ENCODE results near the gene SELENOV. TPM values are rescaled to one million over a fixed set of nuclear protein-coding genes. Genes with fewer than 3 reads are reported as not detected.
A peak's percentile ranks its signal among the peaks of the same experiment; 100 is the strongest.

Gene SELENOV
- polyA plus RNA-seq, 3 donors = not detected

DNA sequence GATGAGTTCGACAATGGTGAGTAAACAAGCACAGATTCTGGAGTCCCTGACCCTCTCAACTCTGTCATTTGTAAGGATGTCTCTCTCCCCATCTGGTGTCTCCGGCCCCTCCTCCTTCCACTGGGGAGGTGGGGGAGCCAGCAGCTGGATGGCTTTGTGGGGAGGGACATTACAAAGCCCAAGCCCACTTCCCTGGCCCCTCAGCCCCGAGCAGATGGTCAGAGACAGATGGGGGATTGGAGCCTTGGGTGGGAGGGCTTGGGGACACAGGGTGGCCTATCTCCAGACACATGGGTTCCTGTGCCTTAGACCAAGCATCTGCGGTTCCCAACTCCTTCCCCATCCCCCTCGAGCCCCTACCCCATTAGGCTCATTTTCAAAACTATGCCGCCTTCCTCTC, 31.8 kb upstream of the SELENOV start:
- intact Hi-C loops (cut with micrococcal nuclease) = loop anchor here in 1 of 2 donors (5.0 kb wide), 1 partner anchor 49 kb away; the partner anchor contains the start of gene EID2B
- Mint-ChIP-seq H3K4me3 (no peak overlapping the region), H3K9me3 (no peaks in the 10 kb centered on the region), H3K36me3 (peaks cover 35 to 45% of the 10 kb centered on the region in 2 donors), H3K4me1 (peaks cover 22% of the 10 kb centered on the region), H3K27ac (no peak overlapping the region), H3K27me3 (ENCODE audit: low read depth in 3 of 3) (peaks cover 0 to 2% (median 0%) of the 10 kb centered on the region in 3 donors)
- Histone ChIP-seq H3K27me3 (ENCODE audit: control insufficient read depth in 2 of 2, insufficient read depth in 2 of 2, low read length in 2 of 2) (no peaks in the 10 kb centered on the region), H3K9me3 (replicated peaks in 1 of 2; ENCODE audit: control insufficient read depth in 1 of 2, insufficient read depth in 1 of 2, low read length in 2 of 2) (no peaks in the 10 kb centered on the region), H3K9ac (ENCODE audit: insufficient read depth, low read length, poor library complexity, severe bottlenecking) (no peak overlapping the region), H3K36me3 (replicated peaks in 1 of 2; ENCODE audit: control insufficient read depth in 1 of 2, insufficient read depth in 2 of 2, low read length in 2 of 2) (peaks cover 23 to 43% of the 10 kb centered on the region in 2 donors), H3K79me2 (ENCODE audit: insufficient read depth, low read length) (peaks cover 15% of the 10 kb centered on the region), H3K4me2 (replicated peaks; ENCODE audit: extremely low read depth, low read length, poor library complexity, severe bottlenecking) (no peak overlapping the region), H2AFZ (ENCODE audit: insufficient read depth, low read depth, low read length, poor library complexity, severe bottlenecking) (no peak overlapping the region), H3K4me1 (ENCODE audit: control insufficient read depth in 1 of 2, insufficient read depth in 2 of 2, low read length in 2 of 2) (peaks cover 19% of the 10 kb centered on the region in 2 donors), H3K27ac (ENCODE audit: low read depth in 1 of 2, low read length in 2 of 2) (no peak overlapping the region), H4K20me1 (ENCODE audit: insufficient read depth, low read length) (no peaks in the 10 kb centered on the region), H3K4me3 (replicated peaks in 1 of 3; ENCODE audit: low read depth in 2 of 3, low read length in 3 of 3) (no peak overlapping the region)
- TF ChIP-seq, protein P1, sequence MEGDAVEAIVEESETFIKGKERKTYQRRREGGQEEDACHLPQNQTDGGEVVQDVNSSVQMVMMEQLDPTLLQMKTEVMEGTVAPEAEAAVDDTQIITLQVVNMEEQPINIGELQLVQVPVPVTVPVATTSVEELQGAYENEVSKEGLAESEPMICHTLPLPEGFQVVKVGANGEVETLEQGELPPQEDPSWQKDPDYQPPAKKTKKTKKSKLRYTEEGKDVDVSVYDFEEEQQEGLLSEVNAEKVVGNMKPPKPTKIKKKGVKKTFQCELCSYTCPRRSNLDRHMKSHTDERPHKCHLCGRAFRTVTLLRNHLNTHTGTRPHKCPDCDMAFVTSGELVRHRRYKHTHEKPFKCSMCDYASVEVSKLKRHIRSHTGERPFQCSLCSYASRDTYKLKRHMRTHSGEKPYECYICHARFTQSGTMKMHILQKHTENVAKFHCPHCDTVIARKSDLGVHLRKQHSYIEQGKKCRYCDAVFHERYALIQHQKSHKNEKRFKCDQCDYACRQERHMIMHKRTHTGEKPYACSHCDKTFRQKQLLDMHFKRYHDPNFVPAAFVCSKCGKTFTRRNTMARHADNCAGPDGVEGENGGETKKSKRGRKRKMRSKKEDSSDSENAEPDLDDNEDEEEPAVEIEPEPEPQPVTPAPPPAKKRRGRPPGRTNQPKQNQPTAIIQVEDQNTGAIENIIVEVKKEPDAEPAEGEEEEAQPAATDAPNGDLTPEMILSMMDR (IDR thresholded peaks at IDR 0.05) = no peak
- no peak for DNase-seq
- WGBS (ENCODE audit: insufficient coverage) = no CpG with 5 or more reads among the region's 6 CpGs

DNA sequence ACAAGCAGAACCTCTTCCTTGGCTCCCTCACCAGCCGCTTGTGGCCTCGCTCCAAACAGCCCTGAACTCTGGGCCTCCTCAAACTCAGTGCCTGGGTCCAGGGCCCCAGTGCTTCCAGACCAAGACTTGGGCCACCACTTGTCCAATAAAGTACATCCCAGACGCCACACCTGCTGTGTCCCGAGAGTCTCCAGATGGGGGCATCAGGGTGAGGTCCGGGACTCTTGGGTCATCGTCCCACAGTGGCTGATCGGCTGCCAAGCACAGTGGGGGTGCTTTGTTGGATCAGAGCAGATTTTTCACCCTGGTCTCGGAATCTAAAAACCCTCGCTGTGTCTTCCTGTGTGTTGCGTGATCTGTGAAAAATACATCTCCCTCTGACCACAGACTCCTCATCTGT, 25.2 kb upstream of the SELENOV start:
- Histone ChIP-seq H3K9ac (ENCODE audit: insufficient read depth, low read length, poor library complexity, severe bottlenecking) (no peak overlapping the region), H2AFZ (ENCODE audit: insufficient read depth, low read depth, low read length, poor library complexity, severe bottlenecking) (no peak overlapping the region), H3K4me2 (replicated peaks; ENCODE audit: extremely low read depth, low read length, poor library complexity, severe bottlenecking) (no peak overlapping the region), H3K9me3 (replicated peaks in 1 of 2; ENCODE audit: control insufficient read depth in 1 of 2, insufficient read depth in 1 of 2, low read length in 2 of 2) (no peaks in the 10 kb centered on the region), H3K27ac (ENCODE audit: low read depth in 1 of 2, low read length in 2 of 2) (no peak overlapping the region), H3K36me3 (replicated peaks in 1 of 2; ENCODE audit: control insufficient read depth in 1 of 2, insufficient read depth in 2 of 2, low read length in 2 of 2) (peaks cover 50 to 63% of the 10 kb centered on the region in 2 donors), H3K4me1 (ENCODE audit: control insufficient read depth in 1 of 2, insufficient read depth in 2 of 2, low read length in 2 of 2) (no peaks in the 10 kb centered on the region), H3K27me3 (ENCODE audit: control insufficient read depth in 2 of 2, insufficient read depth in 2 of 2, low read length in 2 of 2) (no peaks in the 10 kb centered on the region), H3K79me2 (ENCODE audit: insufficient read depth, low read length) (no peaks in the 10 kb centered on the region), H4K20me1 (ENCODE audit: insufficient read depth, low read length) (no peaks in the 10 kb centered on the region), H3K4me3 (replicated peaks in 1 of 3; ENCODE audit: low read depth in 2 of 3, low read length in 3 of 3) (no peak overlapping the region)
- Mint-ChIP-seq H3K4me1 (no peaks in the 10 kb centered on the region), H3K9me3 (no peaks in the 10 kb centered on the region), H3K36me3 (peaks cover 47 to 66% of the 10 kb centered on the region in 2 donors), H3K27ac (peak overlapping the region in 2 of 7 donors; percentile 30 to 72), H3K27me3 (ENCODE audit: low read depth in 3 of 3) (peaks cover 0 to 4% (median 0%) of the 10 kb centered on the region in 3 donors), H3K4me3 (no peak overlapping the region)
- intact Hi-C loops (cut with micrococcal nuclease) = loop anchor here in 1 of 2 donors (10.0 kb wide), 1 partner anchor 185 kb away; no protein-coding TSS in a partner anchor
- DNase-seq = no peak
- WGBS (ENCODE audit: insufficient coverage) = 92% methylated on average over 6 of the region's 10 CpGs
- TF ChIP-seq, protein P1 (IDR thresholded peaks at IDR 0.05) = no peak
